LNCAP (cell line): ENCODE measurements around the gene CCL4L2.

Experiments used
- CTCF ChIP-seq: fragments of 450-650 bp; IDR thresholded peaks from 2 replicates; pipeline ENCODE4 v1.5.1; 2017; ENCODE audit warnings: mild to moderate bottlenecking

CCL4L2 gene

GRCh38 chr17:36204724-36205500, 6.0 kb upstream of the CCL4L2 start:
- no peak for TF ChIP-seq CTCF

- no peak for TF ChIP-seq CTCF
Observed at GRCh38 chr17:36205637-36206485, 5.0 kb upstream of the CCL4L2 start.

GRCh38 chr17:36209575-36209974, 1.3 kb upstream of the CCL4L2 start:
- no peak for TF ChIP-seq CTCF

- TF ChIP-seq CTCF = no peak
Observed at GRCh38 chr17:36212272-36212605, 1.4 kb downstream of the CCL4L2 start.

GRCh38 chr17:36212966-36213365, 2.1 kb downstream of the CCL4L2 start:
- no peak for TF ChIP-seq CTCF

- no peak for TF ChIP-seq CTCF
Observed at GRCh38 chr17:36213695-36214094, 2.8 kb downstream of the CCL4L2 start.

- no peak for TF ChIP-seq CTCF
Observed at GRCh38 chr17:36214918-36215317, 4.1 kb downstream of the CCL4L2 start.
